Uterus (tissue), 4 donors: ENCODE data around the gene INSRR. TPM values are rescaled to one million over a fixed set of nuclear protein-coding genes. Genes with fewer than 3 reads are reported as not detected.

Experiments
- DNase-seq, 2 donors: peaks; one replicate each; pipeline ENCODE4 v3.0.0-alpha.2; 2019 to 2020
- H3K27ac ChIP-seq, 2 donors: fragments of 200-600 bp; sonication (generic); 1 replicate in 1 of 2; 2 replicates in 1 of 2; pipeline ENCODE4 v1.5.1; 2016 to 2018
- H3K27me3 ChIP-seq, 2 donors: fragments of 200-600 bp; sonication (generic); one replicate each; pipeline ENCODE4 v1.5.1; 2018 to 2019; ENCODE audit warnings: control low read depth in 1 of 2
- H3K36me3 ChIP-seq, 2 donors: fragments of 200-600 bp; sonication (generic); one replicate each; pipeline ENCODE4 v1.5.1; 2019; ENCODE audit warnings: control low read depth in 1 of 2
- H3K4me1 ChIP-seq, 2 donors: fragments of 200-600 bp; sonication (generic); one replicate each; pipeline ENCODE4 v1.5.1; 2018 to 2019; ENCODE audit warnings: control low read depth in 1 of 2
- H3K4me3 ChIP-seq, 2 donors: fragments of 200-600 bp; sonication (generic); 1 replicate in 1 of 2; 2 replicates in 1 of 2; pipeline ENCODE4 v1.5.1; 2018 to 2019; ENCODE audit warnings: mild to moderate bottlenecking in 1 of 2
- H3K9me3 ChIP-seq, 2 donors: fragments of 200-600 bp; sonication (generic); one replicate each; pipeline ENCODE4 v1.5.1; 2019; ENCODE audit warnings: control low read depth in 1 of 2
- POLR2A ChIP-seq, 2 donors: fragments of 450-650 bp; IDR thresholded peaks; one replicate each; pipeline ENCODE4 v1.6.1; 2016; ENCODE audit warnings: antibody characterized with exemption in 2 of 2, mild to moderate bottlenecking in 1 of 2, moderate library complexity in 1 of 2
- intact Hi-C: fragments of 100-400 bp; cut with DNase I; formaldehyde crosslinking; loops from one replicate; pipeline ENCODE4 v1.15.1; 2023; ENCODE audit warnings: low total_unique reads
- total RNA-seq, 4 donors: library from RNA; depleted of rRNA in 3 of 4; stranded (reverse); fragments of >200 nt in 3 of 4; gene quantifications; one replicate each; pipeline versions ENCODE4 v1.1.0 to v1.2.4, GENCODE V29; 2014 to 2023
- TF ChIP-seq, protein P1 (sequence below), 4 experiments: fragments of 200-600 bp in 2 of 4; fragments of 450-650 bp in 2 of 4; sonication (generic) in 2 of 4; IDR thresholded peaks; one replicate each; pipeline ENCODE4 v1.5.1; 2016 to 2019; ENCODE audit warnings: antibody characterized with exemption in 4 of 4, mild to moderate bottlenecking in 2 of 4, moderate library complexity in 1 of 4
- donor health status: DM: yes; HTN: yes; CAD: no.

INSRR gene
- total RNA-seq, 4 donors from 2014 or later, result 1.2 TPM; not detected in 3

DNA sequence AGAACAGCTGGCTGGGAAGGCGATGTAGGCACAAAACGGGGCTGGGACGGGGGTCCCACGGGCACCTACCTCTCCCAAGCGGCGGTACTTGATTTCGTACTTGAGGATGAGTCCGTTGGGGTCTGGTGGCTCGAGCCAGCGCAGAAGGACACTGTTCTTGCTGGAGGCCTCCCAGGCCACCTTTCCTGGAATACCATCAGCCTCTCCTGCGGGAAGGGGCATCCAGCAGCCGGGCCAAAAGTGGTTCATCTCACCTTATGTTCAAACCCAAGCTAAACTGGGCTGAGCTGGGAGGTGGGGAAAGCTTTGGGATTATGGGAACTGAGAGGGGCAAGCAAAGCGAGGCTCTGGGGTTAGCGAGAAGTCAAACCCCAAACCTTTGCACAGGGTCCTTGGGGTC is 14.3 kb downstream of the INSRR start:
- TF ChIP-seq, protein P1, sequence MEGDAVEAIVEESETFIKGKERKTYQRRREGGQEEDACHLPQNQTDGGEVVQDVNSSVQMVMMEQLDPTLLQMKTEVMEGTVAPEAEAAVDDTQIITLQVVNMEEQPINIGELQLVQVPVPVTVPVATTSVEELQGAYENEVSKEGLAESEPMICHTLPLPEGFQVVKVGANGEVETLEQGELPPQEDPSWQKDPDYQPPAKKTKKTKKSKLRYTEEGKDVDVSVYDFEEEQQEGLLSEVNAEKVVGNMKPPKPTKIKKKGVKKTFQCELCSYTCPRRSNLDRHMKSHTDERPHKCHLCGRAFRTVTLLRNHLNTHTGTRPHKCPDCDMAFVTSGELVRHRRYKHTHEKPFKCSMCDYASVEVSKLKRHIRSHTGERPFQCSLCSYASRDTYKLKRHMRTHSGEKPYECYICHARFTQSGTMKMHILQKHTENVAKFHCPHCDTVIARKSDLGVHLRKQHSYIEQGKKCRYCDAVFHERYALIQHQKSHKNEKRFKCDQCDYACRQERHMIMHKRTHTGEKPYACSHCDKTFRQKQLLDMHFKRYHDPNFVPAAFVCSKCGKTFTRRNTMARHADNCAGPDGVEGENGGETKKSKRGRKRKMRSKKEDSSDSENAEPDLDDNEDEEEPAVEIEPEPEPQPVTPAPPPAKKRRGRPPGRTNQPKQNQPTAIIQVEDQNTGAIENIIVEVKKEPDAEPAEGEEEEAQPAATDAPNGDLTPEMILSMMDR (IDR thresholded peaks at IDR 0.05), result no peak
- no peak for TF ChIP-seq POLR2A (IDR thresholded peaks at IDR 0.05)
- Histone ChIP-seq H3K27ac (no peak overlapping the region), H3K4me1 (no peaks in the 10 kb centered on the region), H3K27me3 (peaks cover 4 to 8% of the 10 kb centered on the region in 2 donors), H3K36me3 (no peaks in the 10 kb centered on the region), H3K4me3 (no peak overlapping the region), H3K9me3 (no peaks in the 10 kb centered on the region)
- DNase-seq, result no peak
- intact Hi-C loops, result no loop called here

DNA sequence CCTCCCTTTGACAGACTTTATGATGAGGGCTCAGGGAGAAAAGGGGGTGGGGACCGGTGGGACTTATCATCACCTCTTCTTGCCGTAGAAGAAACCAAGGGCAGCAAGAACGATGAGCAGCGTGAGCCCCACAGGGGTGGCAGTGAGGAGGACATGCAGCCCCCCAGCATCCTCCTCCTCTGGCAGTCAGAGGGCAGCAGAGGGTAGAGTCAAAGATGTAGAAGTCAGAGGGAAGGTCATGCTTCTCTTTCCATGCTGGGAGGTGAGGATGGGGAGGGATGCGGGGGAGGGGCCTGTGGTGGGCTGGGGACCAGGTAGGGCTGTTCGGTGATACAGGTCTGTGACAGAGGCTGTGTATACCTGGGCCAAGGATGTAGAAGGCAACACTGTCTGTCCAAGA is 14.8 kb downstream of the INSRR start:
- TF ChIP-seq, protein P1 (IDR thresholded peaks at IDR 0.05), result no peak
- TF ChIP-seq POLR2A (IDR thresholded peaks at IDR 0.05), result no peak
- intact Hi-C loops, result no loop called here
- Histone ChIP-seq H3K36me3 (no peaks in the 10 kb centered on the region), H3K9me3 (no peaks in the 10 kb centered on the region), H3K4me1 (no peaks in the 10 kb centered on the region), H3K27me3 (peaks cover 4 to 8% of the 10 kb centered on the region in 2 donors), H3K27ac (no peak overlapping the region), H3K4me3 (no peak overlapping the region)
- DNase-seq, result no peak

DNA sequence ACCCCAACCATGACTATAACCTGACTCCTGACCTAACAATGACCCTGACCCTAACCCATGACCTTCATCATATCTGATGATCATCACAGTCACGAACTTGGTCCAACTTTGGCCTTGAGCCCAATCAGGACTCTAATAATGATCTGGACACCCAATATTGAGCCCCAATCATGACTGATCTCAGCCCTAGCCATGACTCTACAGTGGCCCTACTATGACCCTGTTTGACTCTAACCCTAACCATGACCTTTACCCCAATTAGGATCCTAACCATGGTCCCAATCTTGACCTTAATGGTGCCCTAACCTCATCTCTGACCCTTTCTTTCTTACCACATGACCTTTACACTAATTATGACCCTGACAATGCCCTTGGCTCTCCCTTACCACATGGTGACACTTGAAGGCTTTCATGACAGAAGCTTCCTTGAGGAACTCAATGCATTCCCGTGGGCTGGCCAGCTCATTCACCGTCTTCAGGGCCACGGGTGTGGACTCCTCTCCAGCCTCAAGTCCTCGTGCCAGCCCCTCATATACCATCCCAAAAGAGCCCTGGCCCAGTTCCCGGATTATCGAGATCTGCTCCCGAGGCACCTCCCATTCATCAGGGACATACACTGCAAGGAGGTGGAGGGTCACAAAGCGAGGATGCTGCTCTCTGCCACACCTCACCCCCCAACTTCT is 16.2 kb downstream of the INSRR start:
- no peaks in the 10 kb centered on the region for H3K9me3 ChIP-seq
- no peak for TF ChIP-seq POLR2A (IDR thresholded peaks at IDR 0.05)
- TF ChIP-seq, protein P1 (IDR thresholded peaks at IDR 0.05), result no peak
- H3K27me3 ChIP-seq, result peaks cover 4 to 8% of the 10 kb centered on the region in 2 donors
- intact Hi-C loops, result no loop called here
- no peak overlapping the region for H3K27ac ChIP-seq
- no peak overlapping the region for H3K4me3 ChIP-seq
- DNase-seq, result no peak
- H3K36me3 ChIP-seq, result no peaks in the 10 kb centered on the region
- no peaks in the 10 kb centered on the region for H3K4me1 ChIP-seq

DNA sequence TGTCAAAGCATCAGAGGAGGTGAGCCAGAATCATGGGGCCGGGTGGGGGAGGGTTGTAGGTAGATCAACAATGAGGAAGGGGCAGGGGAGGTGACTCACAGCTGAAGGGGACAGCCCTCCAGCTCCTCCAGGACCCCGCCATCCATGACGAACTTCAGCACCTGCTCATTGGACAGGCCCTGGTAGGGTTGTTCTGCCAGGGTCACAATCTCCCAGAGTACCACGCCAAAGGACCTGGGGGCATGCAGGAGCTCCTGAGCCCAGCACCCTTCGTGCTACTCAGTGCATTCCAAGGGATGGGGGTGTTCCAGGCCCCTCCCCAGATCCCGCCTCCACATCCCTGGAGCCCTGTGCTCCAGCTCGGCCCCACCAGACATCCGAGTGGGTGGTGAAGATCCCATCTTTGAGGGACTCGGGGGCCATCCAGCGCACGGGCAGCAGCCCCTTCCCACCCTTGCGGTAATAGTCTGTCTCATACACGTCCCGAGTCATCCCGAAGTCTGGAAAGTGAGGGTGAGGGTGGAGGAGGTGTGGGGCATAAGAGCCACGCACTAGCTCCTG is 17.5 kb downstream of the INSRR start:
- no peak for TF ChIP-seq POLR2A (IDR thresholded peaks at IDR 0.05)
- TF ChIP-seq, protein P1 (IDR thresholded peaks at IDR 0.05), result no peak
- no peaks in the 10 kb centered on the region for H3K36me3 ChIP-seq
- no peak for DNase-seq
- no peak overlapping the region for H3K4me3 ChIP-seq
- no peaks in the 10 kb centered on the region for H3K4me1 ChIP-seq
- intact Hi-C loops, result no loop called here
- H3K9me3 ChIP-seq, result no peaks in the 10 kb centered on the region
- no peak overlapping the region for H3K27ac ChIP-seq
- H3K27me3 ChIP-seq, result peaks cover 4 to 8% of the 10 kb centered on the region in 2 donors

DNA sequence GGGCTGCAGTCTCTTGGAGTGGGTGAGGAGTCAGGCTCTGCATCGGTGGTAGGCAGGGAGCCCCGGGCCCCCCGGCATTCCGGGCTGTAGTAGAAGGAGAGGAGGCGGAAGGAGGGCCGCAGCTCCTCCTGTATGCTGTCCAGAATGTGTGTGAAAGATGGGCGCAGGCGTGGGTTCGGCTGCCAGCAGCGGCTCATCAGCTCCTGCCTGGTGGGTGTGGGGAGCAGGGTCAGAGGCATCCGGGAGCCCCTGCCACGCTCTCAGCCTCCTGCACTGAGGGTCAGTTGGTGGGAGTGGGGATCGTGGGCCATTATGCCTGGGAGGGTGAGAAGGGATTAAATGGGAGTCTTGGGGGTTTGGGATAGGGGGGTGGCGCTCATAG is 18.0 kb downstream of the INSRR start:
- no peaks in the 10 kb centered on the region for H3K9me3 ChIP-seq
- H3K27ac ChIP-seq, result no peak overlapping the region
- TF ChIP-seq POLR2A (IDR thresholded peaks at IDR 0.05), result no peak
- TF ChIP-seq, protein P1 (IDR thresholded peaks at IDR 0.05), result no peak
- peaks cover 4 to 8% of the 10 kb centered on the region in 2 donors for H3K27me3 ChIP-seq
- no peak overlapping the region for H3K4me3 ChIP-seq
- H3K36me3 ChIP-seq, result no peaks in the 10 kb centered on the region
- intact Hi-C loops, result no loop called here
- no peaks in the 10 kb centered on the region for H3K4me1 ChIP-seq
- DNase-seq, result no peak
